GM12878 (cell line): ENCODE measurements around the gene FERMT3. TPM values are rescaled to one million over a fixed set of nuclear protein-coding genes. Genes with fewer than 3 reads are reported as not detected.

ENCODE experiments used
- ATAC-seq: fragments of 200-7000 bp; cut with Tn5 transposase; 3 replicates; pipeline ENCODE4 v1.9.1; 2020; ENCODE audit warnings: mild to moderate bottlenecking, moderate library complexity
- BruUV-seq: library from RNA; stranded (reverse); fragments of 400-500 nt; replicated peaks from 2 replicates; lab custom pipeline; 2021; lab: Mats Ljungman, UMichigan
- CTCF ChIA-PET: fragments of 300-600 bp; sonication (Branson Sonifier 250); formaldehyde crosslinking; extraction: SDS; loops from one replicate; lab custom pipeline; 2021; ENCODE audit warnings: inconsistent platforms; lab: Yijun Ruan, JAX
- POLR2A ChIA-PET: fragments of 350-600 bp; formaldehyde crosslinking; extraction: SDS; loops from one replicate; lab custom pipeline; 2021; ENCODE audit warnings: inconsistent platforms; lab: Charles Lee
- RAD21 ChIA-PET: fragments of 300-600 bp; sonication (Branson Sonifier 250); formaldehyde crosslinking; loops from one replicate; lab custom pipeline; 2023; ENCODE audit warnings: antibody characterized with exemption; ENCODE audit not compliant: unreplicated experiment; lab: Charles Lee
- SMC1A ChIA-PET: fragments of 300-600 bp; sonication (Branson Sonifier 250); formaldehyde crosslinking; loops from one replicate; lab custom pipeline; 2023; ENCODE audit not compliant: unreplicated experiment, uncharacterized antibody; lab: Charles Lee
- DNase-seq: peaks from one replicate; pipeline ENCODE4 v3.0.0-alpha.2; 2011; ENCODE audit warnings: low read depth, low spot score
- FAIRE-seq: peaks from 3 replicates; lab custom pipeline; 2011; peaks lifted over from hg19 to GRCh38; lab: Jason Lieb, UNC
- H2AFZ ChIP-seq: 2 replicates; pipeline ENCODE4 v1.6.0; 2011; ENCODE audit warnings: low read depth, low read length, control low read depth; ENCODE audit not compliant: control insufficient read depth
- H3K27ac ChIP-seq: 2 replicates; pipeline ENCODE4 v1.5.1; 2011; ENCODE audit warnings: control low read depth; ENCODE audit not compliant: control insufficient read depth, insufficient read depth
- H3K27me3 ChIP-seq, 2 experiments: replicated peaks in 1 of 2; 2 replicates each; pipeline versions ENCODE4 v1.6.0 to v1.6.1; 2011; ENCODE audit warnings: low read length in 1 of 2; ENCODE audit not compliant: control insufficient read depth in 2 of 2, insufficient read depth in 2 of 2
- H3K36me3 ChIP-seq, 2 experiments: 2 replicates each; pipeline ENCODE4 v1.5.1; 2011; ENCODE audit warnings: low read length in 1 of 2; ENCODE audit not compliant: control insufficient read depth in 2 of 2, insufficient read depth in 2 of 2
- H3K4me1 ChIP-seq: 2 replicates; pipeline ENCODE4 v1.6.1; 2011; ENCODE audit warnings: mild to moderate bottlenecking, low read length, moderate library complexity, mixed read lengths; ENCODE audit not compliant: control insufficient read depth, insufficient read depth
- H3K4me2 ChIP-seq: 2 replicates; pipeline ENCODE4 v1.6.0; 2011; ENCODE audit warnings: control low read depth; ENCODE audit not compliant: control insufficient read depth, insufficient read depth
- H3K4me3 ChIP-seq: fragments of 200-600 bp; sonication (generic); 2 replicates; pipeline ENCODE4 v1.5.1; 2016
- H3K79me2 ChIP-seq: 2 replicates; pipeline ENCODE4 v1.6.0; 2011; ENCODE audit warnings: low read length; ENCODE audit not compliant: control insufficient read depth, insufficient read depth
- H3K9ac ChIP-seq: 2 replicates; pipeline ENCODE4 v1.8.0; 2011; ENCODE audit warnings: low read length, control low read depth, mixed read lengths; ENCODE audit not compliant: control insufficient read depth, insufficient read depth
- H3K9me3 ChIP-seq: replicated peaks from 3 replicates; pipeline ENCODE4 v1.5.1; 2011; ENCODE audit warnings: mild to moderate bottlenecking, low read length; ENCODE audit not compliant: control insufficient read depth, insufficient read depth
- H4K20me1 ChIP-seq: 2 replicates; pipeline ENCODE4 v1.6.0; 2011; ENCODE audit not compliant: control insufficient read depth, insufficient read depth
- BRCA1 ChIP-seq: IDR thresholded peaks from 2 replicates; pipeline ENCODE4 v1.6.1; 2011; ENCODE audit warnings: low read depth, low read length, improper control_type of control experiment
- CTCF ChIP-seq, 3 experiments: IDR thresholded peaks in 2 of 3; conservative IDR thresholded peaks in 1 of 3; 2 replicates each; pipeline ENCODE4 v1.5.1; 2011; ENCODE audit warnings: low read depth in 3 of 3, low read length in 3 of 3, mild to moderate bottlenecking in 3 of 3, control low read depth in 2 of 3, moderate library complexity in 2 of 3, inconsistent platforms in 1 of 3, mixed read lengths in 1 of 3; ENCODE audit not compliant: control insufficient read depth in 2 of 3, insufficient read depth in 1 of 3; ENCODE audit errors: extremely low read depth in 1 of 3
- HDGF ChIP-seq: fragments of 450-650 bp; IDR thresholded peaks from 2 replicates; pipeline ENCODE4 v1.6.1; 2016; ENCODE audit warnings: antibody characterized with exemption
- HSF1 ChIP-seq: fragments of 150-350 bp; IDR thresholded peaks from 2 replicates; pipeline ENCODE4 v1.6.1; 2014; ENCODE audit warnings: mild to moderate bottlenecking, low read depth, low read length
- IKZF1 ChIP-seq: fragments of 450-650 bp; conservative IDR thresholded peaks from 2 replicates; pipeline ENCODE4 v1.6.1; 2017; ENCODE audit warnings: antibody characterized with exemption, mild to moderate bottlenecking
- MTA2 ChIP-seq: fragments of 450-650 bp; IDR thresholded peaks from 2 replicates; pipeline ENCODE4 v1.6.1; 2016; ENCODE audit warnings: low read depth, mild to moderate bottlenecking, moderate library complexity
- NBN ChIP-seq: fragments of 450-650 bp; IDR thresholded peaks from 2 replicates; pipeline ENCODE4 v1.6.1; 2016
- NR2C2 ChIP-seq: IDR thresholded peaks from 2 replicates; pipeline ENCODE4 v1.6.1; 2011; ENCODE audit warnings: borderline replicate concordance, low read depth; ENCODE audit not compliant: control insufficient read depth, insufficient read length
- POU2F2 ChIP-seq: IDR thresholded peaks from 3 replicates; pipeline ENCODE4 v1.6.1; 2011; ENCODE audit warnings: low read depth, mild to moderate bottlenecking, low read length, borderline replicate concordance
- RB1 ChIP-seq: fragments of 450-650 bp; formaldehyde crosslinking; IDR thresholded peaks from 2 replicates; pipeline ENCODE4 v1.6.1; 2017; ENCODE audit warnings: mild to moderate bottlenecking, borderline replicate concordance
- SIX5 ChIP-seq: IDR thresholded peaks from 2 replicates; pipeline ENCODE4 v1.6.1; 2011; ENCODE audit warnings: mild to moderate bottlenecking, low read depth, low read length, moderate library complexity; ENCODE audit not compliant: severe bottlenecking
- SMAD5 ChIP-seq: IDR thresholded peaks from 2 replicates; pipeline ENCODE4 v1.6.1; 2016; ENCODE audit warnings: antibody characterized with exemption, low read depth
- SMARCA5 ChIP-seq: fragments of 450-650 bp; IDR thresholded peaks from 2 replicates; pipeline ENCODE4 v1.6.1; 2017; ENCODE audit warnings: mild to moderate bottlenecking
- SREBF2 ChIP-seq: IDR thresholded peaks from 2 replicates; pipeline ENCODE4 v1.6.1; 2012; ENCODE audit warnings: mild to moderate bottlenecking, low read length
- ZNF24 ChIP-seq: fragments of 450-650 bp; IDR thresholded peaks from 2 replicates; pipeline ENCODE4 v1.6.1; 2017; ENCODE audit warnings: antibody characterized with exemption, mild to moderate bottlenecking
- ZNF592 ChIP-seq: fragments of 450-650 bp; IDR thresholded peaks from 2 replicates; pipeline ENCODE4 v1.6.1; 2017; ENCODE audit warnings: mild to moderate bottlenecking, moderate library complexity
- WGBS: methylation state at CpG from one replicate; pipeline ENCODE4 v1.1.6; 2016; ENCODE audit warnings: low lambda C conversion rate; ENCODE audit not compliant: insufficient replicate concordance, insufficient coverage; ENCODE audit errors: missing lambda C conversion rate; 5-methylcytosine and 5-hydroxymethylcytosine counted together
- in situ Hi-C: fragments of 300-500 bp; cut with MboI; formaldehyde crosslinking; loops from 9 replicates; pipeline ENCODE4 v1.14.3; 2018; ENCODE audit warnings: mixed read lengths
- intact Hi-C: fragments of 100-400 bp; cut with micrococcal nuclease; formaldehyde crosslinking; loops from one replicate; pipeline ENCODE4 v1.14.2; 2022; ENCODE audit not compliant: unreplicated experiment
- polyA plus RNA-seq, 11 experiments: library from polyadenylated mRNA; depleted of rRNA in 4 of 11; unstranded in 6 of 11; stranded (reverse) in 5 of 11; fragments of >200 nt; fragmentation: Nextera tagmentation in 4 of 11; fragmentation: Illumina TruSeq in 1 of 11; extraction: Ambion mirVana in 4 of 11; extraction: Trizol in 1 of 11; gene quantifications; 1 replicate in 1 of 11; 2 replicates in 10 of 11; pipeline versions ENCODE4 v1.2.1 to v1.2.3, GENCODE V29; 2011 to 2016; ENCODE audit warnings: inconsistent platforms in 2 of 11, missing spikeins in 2 of 11, low read depth in 1 of 11
- total RNA-seq, 4 experiments: library from RNA; depleted of rRNA in 3 of 4; stranded (reverse); fragments of >200 nt in 3 of 4; fragmentation: Illumina TruSeq in 1 of 4; extraction: Trizol in 1 of 4; gene quantifications; 2 replicates each; pipeline versions ENCODE4 v1.2.1 to v1.2.3, GENCODE V29; 2013 to 2021

Gene FERMT3
- total and polyA plus RNA-seq, 10 of the 15 experiments (the other 5 are each of a cell fraction or from before 2014, with no cell fraction given) = 2.0 to 211 (median 114) TPM

- Histone ChIP-seq H4K20me1 (no peaks in the 10 kb centered on the region), H3K4me3 (peak overlapping the region; percentile 88), H3K36me3 (no peaks in the 10 kb centered on the region; a peak in 2 of 4 replicates), H3K27me3 (no peaks in the 10 kb centered on the region), H3K79me2 (peaks cover 19% of the 10 kb centered on the region), H3K9ac (peak overlapping the region; percentile 97), H3K9me3 (no peaks in the 10 kb centered on the region), H2AFZ (peak overlapping the region; percentile 46), H3K27ac (peak overlapping the region; percentile 81), H3K4me1 (peaks cover 12% of the 10 kb centered on the region), H3K4me2 (peak overlapping the region; percentile 100)
- peak; percentile 13 for FAIRE-seq
- 2% methylated on average over 34 of the region's 34 CpGs for WGBS
- RAD21 ChIA-PET = interaction anchor here (0.8 to 4.3 kb wide), 6 partner anchors 17 to 63 kb away, joined by 3 to 56 read pairs (median 4); partner anchors contain the start of genes FERMT3, PPP1R14B, PRDX5 and TRMT112
- SMC1A ChIA-PET = interaction anchor here (0.7 to 4.6 kb wide), 6 partner anchors 19 to 86 kb away, joined by 3 to 32 read pairs (median 3); partner anchors contain the start of genes FERMT3, NUDT22 and TRPT1
- intact Hi-C loops = loop anchor here (2.0 kb wide), 1 partner anchor 18 kb away; the partner anchor contains the start of gene PLCB3
- in situ Hi-C loops = no loop called here
- ATAC-seq = peak; percentile 59
- no peak for DNase-seq
- CTCF ChIA-PET = interaction anchor here (0.7 to 5.7 kb wide), 10 partner anchors 9 to 87 kb away, joined by 3 to 147 read pairs (median 6); partner anchors contain the start of genes BAD, CATSPERZ, FERMT3 and GPR137
- BruUV-seq = no TSS peak
- POLR2A ChIA-PET = interaction anchor here (0.7 to 6.3 kb wide), 11 partner anchors 14 to 85 kb away, joined by 3 to 92 read pairs (median 5); partner anchors contain the start of genes BAD, CATSPERZ, ESRRA and FERMT3
- TF ChIP-seq NR2C2 = no peak
- 0 out of 2 replicates have a peak, but pooled peaks have one; percentile 20 for TF ChIP-seq SMAD5
- TF ChIP-seq RB1 = 0 out of 2 replicates have a peak, but pooled peaks have one; percentile 5
- peak; percentile 11; the same call in 1 of the 2 replicates for TF ChIP-seq IKZF1
- TF ChIP-seq SMARCA5 = peak; percentile 96
- TF ChIP-seq MTA2 = peak; percentile 20; the same call in 1 of the 2 replicates
- no peak for TF ChIP-seq BRCA1
- TF ChIP-seq HDGF = peak; percentile 70
- no peak for TF ChIP-seq HSF1
- no peak for TF ChIP-seq SREBF2
- no peak for TF ChIP-seq ZNF592
- TF ChIP-seq ZNF24 = no peak
- no peak for TF ChIP-seq POU2F2
- peak; percentile 38 for TF ChIP-seq NBN
- TF ChIP-seq SIX5 = peak; percentile 4
- 0 out of 6 replicates have a peak, but pooled peaks of 2 of the 3 experiments have one; percentile 3 to 6 for TF ChIP-seq CTCF (IDR thresholded peaks at IDR 0.05 in 2 of 3, conservative IDR thresholded peaks at IDR 0.05 in 1 of 3; ENCODE audit: control insufficient read depth in 2 of 3, extremely low read depth in 1 of 3, insufficient read depth in 1 of 3, low read depth in 3 of 3, low read length in 3 of 3)
These were observed 62.5 kb downstream of the FERMT3 start for GRCh38 chr11:64268893-64269539.
